GM18868 (cell line): ENCODE results near the gene COL6A2.

ENCODE experiments used
- ATAC-seq: cut with Tn5 transposase; IDR thresholded peaks from one replicate; pipeline ENCODE4 v1.9.1; 2021; ENCODE audit warnings: mild to moderate bottlenecking, moderate library complexity; ENCODE audit not compliant: unreplicated experiment

Gene COL6A2

GRCh38 chr21:46124926-46125845 is 27.3 kb downstream of the COL6A2 start:
- no peak for ATAC-seq

DNA sequence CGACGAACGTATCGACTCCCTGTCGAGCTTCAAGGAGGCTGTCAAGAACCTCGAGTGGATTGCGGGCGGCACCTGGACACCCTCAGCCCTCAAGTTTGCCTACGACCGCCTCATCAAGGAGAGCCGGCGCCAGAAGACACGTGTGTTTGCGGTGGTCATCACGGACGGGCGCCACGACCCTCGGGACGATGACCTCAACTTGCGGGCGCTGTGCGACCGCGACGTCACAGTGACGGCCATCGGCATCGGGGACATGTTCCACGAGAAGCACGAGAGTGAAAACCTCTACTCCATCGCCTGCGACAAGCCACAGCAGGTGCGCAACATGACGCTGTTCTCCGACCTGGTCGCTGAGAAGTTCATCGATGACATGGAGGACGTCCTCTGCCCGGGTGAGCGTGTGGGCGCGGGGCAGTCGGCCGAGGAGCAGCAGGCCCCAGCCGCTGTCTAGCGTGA is 28.0 kb downstream of the COL6A2 start:
- no peak for ATAC-seq

DNA sequence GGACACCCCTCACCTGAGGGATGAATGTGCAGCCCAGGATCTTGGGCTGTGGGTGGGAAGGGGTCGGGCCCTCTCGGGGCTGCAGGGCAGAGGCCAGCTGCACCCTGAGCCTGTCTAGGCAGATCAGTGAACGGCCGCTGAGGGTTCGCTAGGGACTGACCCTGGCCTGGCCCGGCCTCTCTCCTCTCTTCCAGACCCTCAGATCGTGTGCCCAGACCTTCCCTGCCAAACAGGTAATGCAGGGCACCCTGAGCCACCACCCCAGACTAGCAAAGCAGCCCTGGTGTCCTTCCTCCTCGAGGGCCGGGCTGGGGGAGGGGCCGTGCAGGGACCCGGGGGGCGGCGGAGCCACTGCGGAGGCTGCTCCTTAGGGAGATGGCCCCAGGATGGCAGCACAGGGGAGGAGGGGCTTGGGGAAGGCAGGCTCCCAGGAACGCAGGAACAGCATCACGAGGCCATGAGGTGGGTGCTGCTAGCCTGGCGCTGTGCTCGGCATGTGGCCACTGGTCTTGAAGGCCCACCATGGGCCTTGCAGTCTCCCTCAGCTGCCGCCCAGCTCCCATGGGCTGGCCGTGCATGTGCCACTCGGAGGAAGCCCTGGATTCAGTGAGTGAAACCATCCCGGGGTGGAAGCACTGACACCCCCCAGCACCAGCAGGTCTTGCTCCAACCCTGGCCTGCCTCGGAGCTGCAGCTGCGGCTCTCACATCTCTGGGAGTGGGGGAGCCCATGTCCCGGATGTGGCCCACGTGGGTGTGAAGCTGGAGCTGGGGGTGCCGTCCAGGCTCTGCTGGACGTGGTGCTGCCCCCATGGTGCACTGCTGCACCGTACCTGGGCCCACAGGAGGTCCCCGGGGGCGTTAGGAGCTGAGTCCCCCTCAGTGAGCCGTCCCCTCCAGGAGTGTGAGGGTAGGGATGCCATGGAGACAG is 28.7 kb downstream of the COL6A2 start:
- no peak for ATAC-seq

DNA sequence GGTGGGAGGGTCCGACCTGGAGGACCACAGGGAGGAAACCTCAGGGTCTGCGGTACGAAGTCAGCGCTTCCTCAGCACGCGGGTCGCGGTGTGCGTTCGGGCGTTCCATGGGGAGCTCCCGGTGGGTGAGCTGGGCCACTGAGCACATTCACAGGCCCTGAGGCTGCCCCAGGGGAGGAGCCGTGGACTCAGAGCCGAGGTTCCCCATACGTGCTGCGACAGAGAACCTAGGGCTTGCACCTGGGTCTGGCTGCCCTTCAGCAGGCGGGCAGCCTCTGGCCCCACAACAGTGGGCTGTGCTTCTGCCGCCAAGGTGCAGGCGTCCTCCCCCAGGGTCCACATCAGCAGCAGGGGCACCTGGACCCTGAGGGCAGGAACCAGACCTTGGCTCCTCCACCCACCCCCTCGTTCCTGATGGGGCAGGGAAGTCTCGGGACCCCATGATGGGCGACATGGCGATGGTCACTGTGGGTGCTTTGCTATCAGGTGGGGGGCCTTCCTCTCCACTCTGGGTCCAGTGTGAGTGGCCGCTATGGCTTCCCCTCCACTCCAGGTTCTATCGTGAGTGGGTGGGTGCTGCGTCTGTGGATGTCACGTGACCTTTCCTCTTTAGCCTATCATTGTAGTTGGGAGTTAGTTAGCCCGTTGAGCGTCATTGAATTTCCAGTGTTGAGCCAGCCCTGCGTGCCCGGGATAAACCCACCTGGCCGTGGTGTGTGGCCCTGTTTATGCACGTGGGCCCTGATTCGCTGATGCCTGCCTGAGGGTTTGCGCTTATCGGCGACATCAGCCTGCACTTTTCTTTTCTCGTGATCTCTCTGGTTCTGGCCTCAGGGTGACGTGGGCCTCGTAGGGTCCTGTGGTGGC is 29.6 kb downstream of the COL6A2 start:
- ATAC-seq, result no peak

- ATAC-seq, result no peak
Observed at GRCh38 chr21:46128106-46128932, 30.4 kb downstream of the COL6A2 start.

GRCh38 chr21:46128933-46129571 is 31.1 kb downstream of the COL6A2 start:
- ATAC-seq, result no peak

DNA sequence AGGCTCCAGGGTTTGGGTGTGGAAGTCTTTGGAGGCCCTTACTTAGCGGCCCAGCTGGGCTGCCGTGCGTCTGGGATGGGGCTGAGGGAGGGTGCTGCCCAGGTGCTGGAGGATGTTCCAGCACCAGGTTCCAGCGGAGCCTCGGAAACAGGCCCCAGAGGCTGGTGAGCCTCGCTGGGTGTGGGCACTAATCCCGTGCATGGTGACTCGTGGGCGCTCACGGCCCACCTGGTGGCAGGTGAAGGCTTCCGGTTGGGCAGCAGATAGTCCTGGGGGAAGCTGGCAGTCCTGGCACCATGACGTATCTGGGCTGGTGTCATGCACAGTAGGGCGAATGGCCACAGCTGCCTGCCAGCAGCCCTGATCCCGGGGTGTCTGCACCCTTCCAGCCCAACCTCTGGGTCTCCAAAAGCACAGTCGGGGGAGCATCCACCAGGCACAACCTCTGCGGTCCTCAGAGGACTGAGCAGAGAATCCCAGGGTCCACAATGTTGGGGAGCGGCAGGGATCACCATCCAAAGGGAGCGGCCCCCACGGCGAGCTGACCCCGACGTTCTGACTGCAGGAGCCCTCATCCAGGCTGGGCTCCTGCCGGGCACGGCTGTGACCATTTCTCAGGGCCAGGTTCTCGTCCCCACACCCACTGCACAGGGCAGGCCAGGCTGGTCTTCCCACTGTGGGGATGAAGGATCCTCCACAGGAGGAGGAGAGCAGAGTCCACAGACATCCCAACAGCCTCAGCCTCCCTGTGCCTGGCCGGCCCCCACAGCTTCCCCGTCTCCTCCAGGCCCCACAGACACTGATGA is 32.1 kb downstream of the COL6A2 start:
- no peak for ATAC-seq

DNA sequence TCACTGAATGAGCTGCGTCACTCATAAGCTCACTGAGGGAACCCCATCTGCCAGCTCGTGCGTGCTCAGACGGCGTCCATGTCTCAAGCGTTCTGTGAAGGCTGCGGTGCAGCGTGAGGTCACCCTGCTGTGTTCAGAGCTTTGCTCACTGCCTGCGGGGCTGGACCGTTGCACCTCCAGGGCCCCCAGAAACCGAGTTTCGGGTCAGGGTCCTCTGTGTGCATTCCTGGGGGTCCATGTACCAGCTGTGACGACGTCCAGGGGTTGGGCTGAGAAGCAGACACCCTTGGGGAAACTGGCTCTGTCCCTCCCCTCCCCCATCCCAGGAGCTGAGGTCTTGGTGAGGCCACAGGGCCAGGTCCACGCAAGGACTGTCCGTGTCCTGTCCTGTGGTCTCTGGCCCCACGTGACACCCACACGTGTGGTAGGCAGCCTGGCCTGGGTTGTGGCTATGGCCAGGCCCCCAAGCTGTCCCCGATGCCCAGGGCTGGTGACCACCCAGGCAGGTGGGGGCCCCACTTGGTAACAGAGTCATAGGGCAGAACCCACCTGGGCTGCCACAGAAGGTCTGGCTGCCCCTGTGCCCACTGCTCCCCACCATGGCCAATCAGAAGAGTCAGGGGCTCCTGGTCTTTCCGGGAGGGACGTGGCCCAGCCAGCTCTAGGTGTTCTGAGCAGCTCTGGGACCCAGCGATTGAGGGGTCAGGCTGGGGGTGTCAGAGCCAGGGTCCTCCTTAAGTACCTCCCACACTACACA is 33.1 kb downstream of the COL6A2 start:
- ATAC-seq, result no peak

DNA sequence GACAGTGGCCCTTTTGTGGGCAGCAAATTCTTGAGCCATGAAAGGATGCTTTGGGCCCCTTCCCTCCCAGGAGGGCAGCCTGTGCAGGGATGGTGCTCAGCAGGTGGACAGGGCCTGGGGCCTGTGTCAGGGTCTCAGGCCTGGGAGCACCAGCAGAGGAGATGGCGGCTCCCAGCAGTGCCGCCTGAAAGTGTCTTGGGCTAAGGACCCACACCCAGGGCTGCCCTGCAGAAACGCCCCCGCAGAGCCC is 33.6 kb downstream of the COL6A2 start:
- no peak for ATAC-seq

DNA sequence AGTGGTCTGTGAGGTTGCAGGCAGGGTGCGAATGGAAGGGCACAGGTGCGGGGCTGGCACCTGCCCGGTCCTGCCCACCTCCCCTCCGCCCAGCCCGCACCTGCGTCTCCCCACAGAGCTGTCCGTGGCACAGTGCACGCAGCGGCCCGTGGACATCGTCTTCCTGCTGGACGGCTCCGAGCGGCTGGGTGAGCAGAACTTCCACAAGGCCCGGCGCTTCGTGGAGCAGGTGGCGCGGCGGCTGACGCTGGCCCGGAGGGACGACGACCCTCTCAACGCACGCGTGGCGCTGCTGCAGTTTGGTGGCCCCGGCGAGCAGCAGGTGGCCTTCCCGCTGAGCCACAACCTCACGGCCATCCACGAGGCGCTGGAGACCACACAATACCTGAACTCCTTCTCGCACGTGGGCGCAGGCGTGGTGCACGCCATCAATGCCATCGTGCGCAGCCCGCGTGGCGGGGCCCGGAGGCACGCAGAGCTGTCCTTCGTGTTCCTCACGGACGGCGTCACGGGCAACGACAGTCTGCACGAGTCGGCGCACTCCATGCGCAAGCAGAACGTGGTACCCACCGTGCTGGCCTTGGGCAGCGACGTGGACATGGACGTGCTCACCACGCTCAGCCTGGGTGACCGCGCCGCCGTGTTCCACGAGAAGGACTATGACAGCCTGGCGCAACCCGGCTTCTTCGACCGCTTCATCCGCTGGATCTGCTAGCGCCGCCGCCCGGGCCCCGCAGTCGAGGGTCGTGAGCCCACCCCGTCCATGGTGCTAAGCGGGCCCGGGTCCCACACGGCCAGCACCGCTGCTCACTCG is 34.1 kb downstream of the COL6A2 start:
- no peak for ATAC-seq

- ATAC-seq, result no peak
Observed at GRCh38 chr21:46135782-46136395, 38.0 kb downstream of the COL6A2 start.

DNA sequence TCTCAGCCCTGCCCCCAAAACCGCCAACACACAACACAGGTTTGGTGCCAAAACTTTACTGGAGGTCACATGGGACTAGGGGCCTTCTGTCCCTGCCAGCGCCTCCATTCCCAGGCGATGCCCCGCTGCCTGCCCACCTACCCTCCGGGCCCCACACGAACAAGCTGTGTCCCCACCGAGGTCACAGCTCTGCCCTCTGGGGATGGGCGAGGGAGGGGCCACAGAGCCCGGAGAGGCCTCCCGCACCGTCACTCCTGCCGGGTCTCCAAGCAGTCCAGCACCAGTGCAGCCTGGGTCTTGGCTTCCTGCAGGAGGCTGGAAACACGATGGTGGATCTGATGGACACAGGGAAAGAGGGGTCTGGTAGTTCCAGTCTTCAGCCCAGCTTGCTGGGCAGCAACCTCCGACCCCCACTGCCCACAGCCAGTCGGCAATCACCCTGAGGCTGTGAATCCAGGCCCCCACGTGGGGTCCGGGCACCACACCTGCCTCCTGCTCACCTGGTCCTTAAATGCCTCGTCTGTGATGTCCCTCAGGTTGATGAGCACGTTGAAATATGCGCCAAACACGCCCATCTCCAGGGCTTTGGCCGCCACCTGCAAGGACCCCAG is 38.9 kb downstream of the COL6A2 start:
- no peak for ATAC-seq

- no peak for ATAC-seq
Observed at GRCh38 chr21:46137908-46138307, 40.0 kb downstream of the COL6A2 start.

GRCh38 chr21:46138383-46138970 is 40.6 kb downstream of the COL6A2 start:
- no peak for ATAC-seq

- ATAC-seq, result no peak
Observed at GRCh38 chr21:46139686-46140085, 41.8 kb downstream of the COL6A2 start.
